GM21423 (cell line): ENCODE data around the gene LRRTM4.
"Not testable (repeated sequence)": the region's sequence is repeated elsewhere in the genome, so short reads cannot be mapped to it uniquely, and the experiment has no call there.

Experiments
- ATAC-seq: cut with Tn5 transposase; IDR thresholded peaks from one replicate; pipeline ENCODE4 v1.9.1; 2021; ENCODE audit warnings: mild to moderate bottlenecking, moderate library complexity; ENCODE audit not compliant: unreplicated experiment

Gene LRRTM4

DNA sequence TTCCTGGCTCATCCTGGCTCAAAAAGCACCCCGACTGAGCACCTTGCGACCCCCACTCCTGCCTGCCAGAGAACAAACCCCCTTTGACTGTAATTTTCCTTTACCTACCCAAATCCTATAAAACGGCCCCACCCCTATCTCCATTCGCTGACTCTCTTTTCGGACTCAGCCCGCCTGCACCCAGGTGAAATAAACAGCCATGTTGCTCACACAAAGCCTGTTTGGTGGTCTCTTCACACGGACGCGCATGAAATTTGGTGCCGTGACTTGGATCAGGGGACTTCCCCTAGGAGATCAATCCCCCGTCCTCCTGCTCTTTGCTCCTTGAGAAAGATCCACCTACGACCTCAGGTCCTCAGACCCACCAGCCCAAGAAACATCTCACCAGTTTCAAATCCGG is 433.8 kb downstream of the LRRTM4 start:
- ATAC-seq = not testable (repeated sequence)

DNA sequence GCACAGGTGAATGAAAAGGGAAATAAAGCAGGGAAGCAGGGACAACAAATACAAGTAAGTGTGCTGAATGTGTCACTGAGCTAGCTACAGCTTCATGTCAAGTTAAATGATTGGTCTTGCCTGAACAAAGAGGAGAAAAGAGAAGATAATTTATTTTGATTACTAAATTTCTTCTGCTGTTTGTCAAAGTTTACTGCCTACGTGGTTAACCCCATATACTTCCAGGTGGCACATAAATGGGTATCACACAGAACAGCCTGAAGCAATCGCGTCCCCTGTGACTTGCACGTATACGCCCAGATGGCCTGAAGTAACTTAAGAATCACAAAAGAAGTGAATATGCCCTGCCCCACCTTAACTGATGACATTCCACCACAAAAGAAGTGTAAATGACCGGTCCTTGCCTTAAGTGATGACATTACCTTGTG is 434.2 kb downstream of the LRRTM4 start:
- ATAC-seq = no peak

DNA sequence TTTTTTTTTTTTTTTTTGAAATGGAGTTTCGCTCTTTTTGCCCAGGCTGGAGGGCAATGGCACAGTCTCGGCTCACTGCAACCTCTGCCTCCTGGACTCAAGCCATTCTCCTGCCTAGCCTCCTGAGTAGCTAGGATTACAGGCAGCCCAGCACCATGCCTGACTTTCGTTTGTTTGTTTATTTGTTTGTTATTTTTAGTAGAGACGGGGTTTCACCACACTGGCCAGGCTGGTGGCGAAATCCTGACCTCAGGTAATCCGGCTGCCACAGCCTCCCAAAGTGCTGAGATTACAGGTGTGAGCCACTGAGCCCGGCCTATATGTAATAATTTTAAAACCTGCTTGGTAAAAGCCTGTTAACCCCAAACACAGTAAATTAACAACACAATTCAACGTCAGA is 435.7 kb downstream of the LRRTM4 start:
- no peak for ATAC-seq

DNA sequence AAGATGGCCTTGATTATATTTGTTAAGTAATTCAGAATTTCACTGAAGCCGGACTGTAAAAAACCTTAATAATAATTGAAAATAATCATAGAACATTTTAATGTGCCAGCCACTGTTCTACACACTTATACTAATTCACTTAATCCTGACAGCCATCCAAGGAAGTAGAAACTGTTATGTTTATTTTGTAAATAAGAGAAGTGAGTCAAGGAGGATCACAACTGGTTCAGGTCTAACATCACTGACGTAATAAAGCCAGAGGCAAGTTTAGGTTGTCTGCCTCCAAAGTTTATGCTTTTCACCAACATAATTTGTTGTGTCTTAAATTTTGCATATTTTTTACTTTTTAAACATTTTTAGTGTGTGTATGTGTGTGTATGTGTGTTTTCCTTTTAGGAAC is 436.1 kb downstream of the LRRTM4 start:
- no peak for ATAC-seq

DNA sequence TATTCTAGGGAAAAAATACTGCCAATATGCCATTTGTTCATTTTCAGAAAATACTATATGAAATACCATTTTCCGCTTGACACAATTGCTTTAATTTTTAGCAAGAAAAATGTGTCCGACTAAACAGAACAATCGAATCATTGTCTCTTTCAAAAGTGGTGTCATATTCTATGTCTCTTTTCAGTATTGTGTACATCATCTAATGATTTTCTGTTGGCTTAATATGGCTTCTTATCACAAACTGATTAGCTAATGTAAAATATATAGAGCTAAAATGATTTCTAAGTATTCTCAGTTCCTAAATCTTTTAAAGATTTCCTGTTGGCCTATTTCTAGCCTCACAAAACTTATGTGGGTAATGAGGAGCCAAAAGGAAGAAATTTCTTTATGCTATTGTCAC is 436.6 kb downstream of the LRRTM4 start:
- ATAC-seq = no peak

DNA sequence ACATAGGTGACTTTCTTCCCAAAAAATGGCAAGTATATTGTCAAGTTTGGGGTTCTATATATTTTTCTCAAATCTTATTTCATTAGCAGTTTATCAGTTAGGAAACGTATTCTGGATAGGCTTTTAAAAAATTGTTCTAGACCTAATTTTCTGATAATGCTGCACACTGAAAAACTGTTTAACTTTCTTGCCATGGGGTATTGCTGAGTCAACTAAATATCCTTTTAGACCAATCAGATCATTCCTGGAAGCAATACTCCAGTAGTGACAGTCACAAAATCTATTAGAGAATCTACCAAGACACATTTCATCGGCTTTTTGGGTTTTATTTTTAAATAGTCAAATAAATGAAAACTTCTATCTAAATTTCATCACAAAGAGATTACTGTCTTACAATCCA is 440.6 kb downstream of the LRRTM4 start:
- no peak for ATAC-seq

DNA sequence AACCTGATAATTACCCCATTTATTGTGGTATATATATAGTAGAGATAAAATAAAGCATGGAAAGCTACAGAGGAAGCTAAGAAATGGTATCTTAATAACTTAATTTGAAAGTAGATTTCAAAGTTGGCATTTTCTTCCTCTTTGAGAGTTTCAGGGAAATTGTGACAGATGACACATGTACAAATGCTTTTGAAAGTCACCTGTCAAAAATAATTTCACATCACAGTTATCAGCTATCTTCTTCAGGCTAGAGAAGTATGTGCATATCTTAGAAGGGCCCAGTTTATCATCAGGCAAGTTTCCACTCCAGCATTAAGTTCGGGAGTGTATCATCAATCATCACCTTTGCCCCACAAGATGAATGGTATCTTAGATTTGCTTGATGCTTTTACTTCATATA is 457.9 kb downstream of the LRRTM4 start:
- no peak for ATAC-seq

DNA sequence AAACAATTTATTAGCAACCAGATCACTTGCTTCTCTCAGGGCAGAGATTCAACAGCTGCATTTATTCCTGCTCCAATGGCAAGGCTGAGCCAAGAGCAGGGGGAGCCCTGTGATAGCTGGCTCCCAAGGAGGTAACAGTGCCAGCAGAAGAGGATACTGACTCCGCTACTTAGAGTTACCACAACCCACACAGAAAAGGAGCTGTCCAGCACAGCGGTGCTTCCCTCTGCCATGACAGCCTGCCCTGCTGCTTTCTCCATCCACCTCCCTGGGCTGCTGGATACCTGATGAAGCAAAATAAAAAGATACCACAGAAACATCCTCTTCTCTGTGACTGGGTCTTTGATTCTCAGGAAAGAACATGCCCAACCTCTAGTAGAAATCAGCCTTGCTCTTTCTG is 467.2 kb downstream of the LRRTM4 start:
- ATAC-seq = no peak

DNA sequence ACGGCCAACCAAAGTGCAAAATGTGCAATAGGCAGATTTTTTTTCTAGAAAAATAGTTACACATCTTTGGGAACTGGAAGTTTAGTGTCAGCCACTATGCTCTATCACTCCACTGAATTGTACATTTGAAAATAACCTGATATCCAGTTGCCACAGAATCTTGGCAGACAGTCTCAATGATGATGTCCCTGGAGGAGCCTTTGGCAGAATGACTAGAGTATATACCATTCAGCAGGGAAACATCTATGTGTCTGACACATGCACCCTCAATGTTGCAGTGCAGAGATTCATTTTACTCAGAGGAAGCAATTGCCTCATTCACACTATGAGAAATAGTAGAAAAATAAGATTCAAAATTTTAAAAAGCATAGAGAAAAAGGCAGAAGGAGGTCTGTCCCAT is 475.8 kb downstream of the LRRTM4 start:
- no peak for ATAC-seq

DNA sequence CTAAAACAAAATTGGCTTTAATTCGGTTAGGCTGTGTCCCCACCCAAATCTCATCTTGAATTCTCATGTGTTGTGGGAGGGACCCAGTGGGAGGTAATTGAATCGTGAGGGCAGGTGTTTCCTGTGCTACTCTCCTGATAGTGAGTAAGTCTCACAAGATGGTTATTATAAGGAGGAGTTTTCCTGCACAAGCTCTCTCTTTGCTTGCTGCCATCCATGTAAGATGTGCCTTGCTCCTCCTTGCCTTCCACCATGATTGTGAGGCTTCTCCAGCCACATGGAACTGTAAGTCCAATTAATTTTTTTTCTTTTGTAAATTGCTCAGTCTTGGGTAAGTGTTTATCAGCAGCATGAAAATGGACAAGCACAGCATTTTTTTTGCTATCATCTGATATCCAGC is 476.7 kb downstream of the LRRTM4 start:
- ATAC-seq = not testable (repeated sequence)

DNA sequence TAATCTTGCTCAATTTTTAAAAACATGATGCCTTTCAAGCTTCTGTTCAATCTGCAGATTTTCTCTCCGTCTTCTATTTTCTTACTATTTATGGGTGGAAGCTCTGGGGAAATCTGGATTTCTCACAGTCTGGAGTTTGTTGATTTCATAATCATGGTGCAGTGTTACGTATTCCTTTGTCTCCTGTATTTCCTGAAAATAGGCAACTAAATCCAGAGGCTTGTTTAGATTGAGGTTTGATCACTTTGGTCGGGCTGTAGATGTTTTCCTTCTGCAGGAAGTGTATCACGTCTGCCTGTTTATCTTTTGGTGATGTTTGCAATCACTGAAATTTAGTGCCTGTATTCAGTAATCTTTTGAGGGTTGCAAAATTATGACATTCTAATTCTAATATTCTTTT is 487.7 kb downstream of the LRRTM4 start:
- no peak for ATAC-seq

DNA sequence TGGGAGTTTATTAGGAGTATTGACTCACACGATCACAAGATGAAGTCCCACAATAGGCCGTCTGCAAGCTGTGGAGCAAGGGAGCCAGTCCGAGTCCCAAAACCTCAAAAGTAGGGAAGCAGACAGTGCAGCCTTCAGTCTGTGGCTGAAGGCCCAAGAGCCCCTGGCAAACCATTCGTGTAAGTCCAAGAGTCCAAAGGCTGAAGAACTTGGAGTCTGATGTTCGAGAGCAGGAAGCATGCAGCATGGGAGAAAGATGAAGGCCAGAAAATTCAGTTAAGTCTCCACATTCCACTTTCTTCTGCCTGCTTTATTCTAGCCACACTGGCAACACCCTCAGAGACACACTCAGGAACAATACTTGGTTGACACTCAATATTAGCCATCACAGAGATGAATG is 492.9 kb downstream of the LRRTM4 start:
- not testable (repeated sequence) for ATAC-seq

DNA sequence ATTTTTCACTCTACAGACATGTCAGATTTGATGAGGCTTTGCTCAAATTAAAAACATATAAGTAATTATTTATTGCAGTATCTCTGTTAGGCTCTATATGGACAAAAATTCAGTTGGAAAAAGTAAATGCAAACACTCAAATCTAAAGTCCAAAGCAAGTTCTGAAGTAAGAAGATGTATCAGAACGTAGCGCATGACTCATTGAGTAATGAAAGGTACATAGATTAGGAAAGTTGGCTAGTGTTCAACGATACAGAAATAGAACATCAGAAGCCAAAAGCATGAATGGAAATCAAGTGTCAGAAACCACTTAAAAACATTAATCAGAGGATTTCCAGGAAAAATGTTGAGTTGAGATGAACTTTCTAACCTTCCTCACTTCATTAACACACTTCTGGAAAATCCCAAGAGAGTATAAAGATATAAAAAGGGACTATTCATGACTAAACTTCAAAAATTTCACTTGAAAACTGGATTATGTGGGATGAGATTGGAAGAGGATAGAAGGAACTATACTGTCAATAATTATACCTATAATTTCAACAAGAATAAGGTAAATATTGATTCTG is 494.1 kb downstream of the LRRTM4 start:
- ATAC-seq = no peak

DNA sequence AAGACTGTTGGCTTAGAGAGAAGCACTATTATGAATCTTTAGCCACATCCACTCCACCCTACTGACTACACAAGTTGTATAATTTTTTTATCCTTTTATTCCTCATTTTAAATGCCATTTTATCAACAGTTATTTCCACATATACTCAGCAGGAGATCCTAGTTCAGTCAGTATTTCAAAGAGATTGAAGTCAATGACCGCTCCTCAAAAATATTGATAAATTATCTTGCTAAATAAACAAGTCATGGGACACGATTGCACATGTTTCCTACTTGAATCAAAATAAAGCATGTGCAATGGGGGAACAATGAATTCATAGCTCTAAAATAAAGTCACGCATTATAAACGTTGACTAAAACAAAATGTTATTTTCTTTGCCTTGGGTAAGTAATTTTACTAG is 496.5 kb downstream of the LRRTM4 start:
- no peak for ATAC-seq

DNA sequence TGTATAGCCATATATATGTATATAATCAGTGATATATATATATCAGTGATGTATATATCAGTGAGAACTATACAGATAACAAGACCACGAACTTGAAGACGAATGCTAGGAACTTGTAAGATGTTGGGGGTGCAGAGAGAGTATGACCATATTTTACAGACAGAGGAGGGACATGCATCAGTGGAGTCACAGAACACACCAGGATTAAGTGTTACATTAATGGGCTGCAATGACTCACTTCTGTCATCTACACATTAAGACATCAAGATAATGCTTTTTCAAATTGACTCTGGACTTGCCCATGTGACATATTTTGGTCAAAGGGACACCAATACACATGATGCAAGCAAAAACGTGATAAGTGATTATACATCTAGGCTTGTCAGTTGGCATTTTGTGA is 501.0 kb downstream of the LRRTM4 start:
- ATAC-seq = no peak

DNA sequence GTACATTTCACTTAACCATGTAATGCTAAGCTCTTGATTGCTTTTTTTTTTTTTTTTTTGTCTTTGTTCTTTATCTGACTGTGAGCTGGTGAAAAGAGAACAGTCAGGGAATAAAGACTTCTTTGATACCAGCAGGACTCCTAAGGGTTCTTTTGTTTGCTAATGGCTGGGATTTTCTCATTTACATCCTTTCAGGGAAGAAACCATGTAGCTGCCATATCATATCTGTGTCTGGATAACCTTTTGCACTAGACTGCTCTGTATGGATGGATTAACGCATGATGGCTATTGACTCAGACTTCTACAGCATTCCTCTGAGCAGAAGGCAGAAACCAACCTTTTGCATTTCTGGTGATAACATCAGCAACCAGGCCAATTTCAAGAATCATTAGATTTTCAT is 504.0 kb downstream of the LRRTM4 start:
- ATAC-seq = no peak

DNA sequence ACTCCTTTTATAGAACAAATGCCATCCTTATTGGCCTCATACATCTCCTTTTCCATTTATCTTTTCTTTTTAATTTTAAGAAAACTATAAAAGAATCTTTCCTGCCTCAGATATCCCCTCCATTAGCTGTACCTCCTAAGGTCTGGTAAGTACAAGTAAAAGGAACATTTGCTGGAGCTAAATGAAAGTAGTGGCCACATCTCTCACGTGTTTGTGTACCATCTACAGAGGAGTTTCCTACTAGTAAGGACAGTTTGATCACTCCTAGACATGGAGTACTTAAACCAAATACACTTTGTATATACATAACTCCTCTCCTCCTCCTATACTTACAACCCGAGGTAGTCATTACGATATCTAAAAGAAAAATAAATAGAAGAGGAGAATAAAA is 504.8 kb downstream of the LRRTM4 start:
- ATAC-seq = no peak

DNA sequence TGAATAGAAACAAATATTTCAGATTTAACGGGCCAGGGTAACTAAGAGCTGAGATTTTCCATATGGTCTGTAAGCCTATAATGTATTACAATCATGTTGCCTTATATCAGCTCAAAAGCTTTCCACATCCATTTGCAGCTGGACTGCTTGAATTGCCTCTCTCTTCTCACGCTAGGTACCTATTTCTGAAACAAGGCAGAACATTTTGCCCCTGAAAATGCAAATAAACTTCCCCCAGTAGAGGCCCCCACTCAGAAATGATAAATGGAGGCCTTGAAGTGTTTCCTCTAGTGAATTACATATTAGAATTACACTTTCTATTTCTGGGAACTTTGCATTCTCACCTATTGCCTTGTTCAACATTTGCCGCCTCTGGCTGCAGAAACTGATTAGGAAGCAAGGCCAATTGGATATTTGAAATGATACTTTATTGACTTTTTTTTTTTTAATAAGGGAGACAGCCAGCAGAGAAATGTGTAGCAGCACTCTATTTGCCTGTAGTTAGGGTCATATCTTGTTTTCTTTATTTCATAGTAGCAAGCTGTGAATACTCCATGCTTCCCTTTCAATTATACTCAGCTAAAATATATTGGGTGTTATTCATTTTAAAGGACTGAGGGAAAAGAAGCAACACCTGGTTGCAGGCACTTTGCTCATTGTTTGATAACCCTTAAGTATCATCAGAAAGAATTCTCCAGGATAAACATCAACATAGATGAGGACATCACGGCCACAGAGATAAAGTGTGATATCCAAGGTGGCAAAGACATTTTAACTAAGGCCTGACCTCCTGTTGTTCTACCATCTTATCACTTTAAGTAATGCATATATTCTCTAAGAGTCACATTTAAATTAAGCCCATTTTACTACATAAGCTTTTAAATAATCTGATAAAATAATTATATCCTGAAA is 505.5 kb downstream of the LRRTM4 start:
- no peak for ATAC-seq

DNA sequence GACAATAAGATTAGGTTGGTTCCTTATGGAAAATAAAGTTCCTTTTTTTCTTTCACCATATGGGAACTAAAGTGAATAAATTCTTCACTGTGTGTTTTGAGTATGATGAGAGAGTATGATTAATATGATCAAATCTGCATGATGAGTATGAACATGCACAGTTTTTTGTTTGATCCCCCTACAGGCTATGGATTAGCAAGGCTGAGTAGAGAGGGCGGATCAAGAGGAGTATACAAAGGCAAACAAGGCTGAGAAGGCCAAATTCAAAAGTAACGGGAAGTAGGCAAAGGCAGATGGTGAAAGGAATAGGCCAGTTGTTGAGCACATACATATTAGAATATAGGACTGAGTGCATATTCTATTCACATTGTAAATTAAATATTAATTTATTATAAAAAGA is 508.2 kb downstream of the LRRTM4 start:
- ATAC-seq = no peak

DNA sequence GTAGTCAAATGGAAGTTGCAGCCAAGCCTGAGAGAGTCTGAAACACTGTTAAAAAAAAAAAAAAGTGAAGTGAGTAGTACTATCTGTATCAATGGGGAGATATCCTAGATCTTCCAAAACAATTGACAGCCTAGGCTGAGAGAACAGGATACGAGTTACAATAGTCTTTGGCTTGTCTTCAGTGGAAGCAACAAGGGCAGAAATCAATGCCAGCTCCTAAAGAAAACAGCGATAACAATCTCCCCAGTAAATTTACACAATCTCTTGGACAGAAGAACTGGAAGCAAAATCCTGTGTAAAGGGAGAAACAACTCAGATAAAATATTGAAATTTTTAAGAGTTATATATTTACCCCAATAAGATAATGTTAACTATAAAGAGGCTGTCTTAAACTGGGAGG is 508.7 kb downstream of the LRRTM4 start:
- no peak for ATAC-seq

DNA sequence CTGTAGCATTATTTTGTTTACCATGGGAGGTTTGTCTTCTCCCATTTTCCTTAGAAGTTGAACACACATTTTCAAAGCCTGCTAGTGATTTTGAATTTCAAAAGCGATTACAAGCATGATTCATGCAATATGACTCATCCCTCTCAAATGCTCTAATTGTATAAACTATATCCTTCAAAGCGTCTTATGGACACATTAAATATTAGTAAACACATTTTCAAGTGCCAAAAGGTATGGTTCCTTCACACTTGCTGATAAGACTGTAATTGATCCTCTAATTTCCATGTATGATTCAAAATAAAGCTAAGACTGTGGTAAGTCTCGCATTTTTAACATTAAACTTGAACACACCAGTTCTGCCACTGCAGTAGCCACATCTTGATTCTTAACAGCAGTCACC is 512.9 kb downstream of the LRRTM4 start:
- no peak for ATAC-seq

DNA sequence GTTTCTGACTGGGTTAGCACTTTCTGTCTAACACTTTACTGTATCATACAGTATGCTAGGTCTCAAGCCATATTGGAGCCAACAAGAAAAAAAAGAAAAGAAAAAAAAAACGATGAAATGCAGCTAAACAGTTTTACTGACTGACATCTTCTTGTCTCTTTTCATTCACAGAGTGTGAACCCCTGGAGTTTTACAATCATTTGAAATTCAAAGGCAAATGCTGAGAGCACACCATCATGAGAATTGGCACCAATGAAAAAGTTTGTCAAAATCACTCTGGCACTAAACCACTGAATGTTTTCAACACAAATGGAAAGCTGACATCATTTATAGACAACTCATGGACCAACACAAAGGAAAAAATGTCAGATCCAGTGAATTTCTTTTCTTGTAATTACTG is 513.3 kb downstream of the LRRTM4 start:
- no peak for ATAC-seq

DNA sequence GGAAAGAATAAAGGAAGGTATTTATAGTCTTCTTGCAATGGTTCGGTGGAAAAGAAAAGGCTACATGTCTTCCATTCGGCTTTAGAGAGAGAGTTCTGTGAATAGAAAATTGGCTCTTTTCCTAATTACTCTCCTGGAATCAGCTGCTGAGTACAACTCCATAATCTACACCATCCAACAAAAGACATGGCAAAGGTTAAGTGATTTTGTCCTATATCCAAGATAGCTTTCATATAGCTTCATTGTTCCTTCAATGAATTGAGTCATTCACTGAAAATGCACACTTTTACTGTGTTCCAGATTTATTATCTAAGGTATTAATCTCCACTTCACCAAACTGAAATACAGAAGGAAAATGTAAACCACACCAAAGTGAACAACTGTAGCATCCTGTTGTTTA is 514.5 kb downstream of the LRRTM4 start:
- ATAC-seq = no peak
